ENCODE data around the gene MAN2C1. TPM values are rescaled to one million over a fixed set of nuclear protein-coding genes. Genes with fewer than 3 reads are reported as not detected.

Gene MAN2C1
- total RNA-seq, 1 donor from 2014 or later: 80.8 TPM

DNA sequence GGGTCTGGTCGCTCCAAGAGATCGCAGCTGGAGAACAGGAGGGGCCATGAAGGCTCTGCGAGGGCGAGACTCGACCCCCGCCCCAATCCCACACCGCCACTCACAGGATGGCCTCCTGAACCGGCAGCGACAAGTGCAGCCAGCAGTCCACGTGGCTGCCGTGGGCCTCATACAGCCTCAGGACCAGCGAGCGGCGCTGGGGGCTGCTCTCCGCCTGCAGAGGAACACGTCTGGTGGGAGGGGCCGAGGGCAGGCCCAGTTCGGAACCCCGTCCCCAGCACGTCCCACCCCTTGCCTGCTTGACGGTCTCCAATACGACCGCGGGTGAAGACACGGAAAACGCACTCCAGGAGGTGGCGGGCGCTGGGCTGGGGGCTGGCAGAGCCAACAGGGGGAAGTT is 12.4 kb downstream of the MAN2C1 start:
- H2AFZ ChIP-seq (ENCODE audit: low read depth, low read length): no peak overlapping the region
- Mint-ChIP-seq H3K27me3 (ENCODE audit: low read depth, unreplicated experiment) (no peaks in the 10 kb centered on the region), H3K36me3 (ENCODE audit: low read depth, unreplicated experiment) (peaks cover 6% of the 10 kb centered on the region), H3K9me3 (ENCODE audit: unreplicated experiment) (no peaks in the 10 kb centered on the region), H3K4me3 (ENCODE audit: unreplicated experiment) (no peak overlapping the region), H3K4me1 (ENCODE audit: low read depth, unreplicated experiment) (peaks cover 3% of the 10 kb centered on the region), H3K27ac (ENCODE audit: unreplicated experiment) (no peak overlapping the region)
- no peak for DNase-seq (ENCODE audit: low read depth)
- H3K4me3 ChIP-seq (ENCODE audit: insufficient read depth, low read depth, low read length): no peak overlapping the region
- H3K9ac ChIP-seq (ENCODE audit: low read length): no peak overlapping the region
- no peaks in the 10 kb centered on the region for H3K27me3 ChIP-seq (ENCODE audit: insufficient read depth, low read length)
- no peaks in the 10 kb centered on the region for H3K4me1 ChIP-seq (ENCODE audit: insufficient read depth, low read length)
- H3K36me3 ChIP-seq (ENCODE audit: insufficient read depth, low read length): peaks cover 6% of the 10 kb centered on the region
- no peaks in the 10 kb centered on the region for H3K9me3 ChIP-seq (ENCODE audit: insufficient read depth, low read depth, low read length)
- no peak overlapping the region for H3K4me2 ChIP-seq (ENCODE audit: low read length)
- no peaks in the 10 kb centered on the region for H3K79me2 ChIP-seq (ENCODE audit: insufficient read depth, low read length)
- peaks cover 5% of the 10 kb centered on the region for H4K20me1 ChIP-seq (ENCODE audit: insufficient read depth, low read length)
- TF ChIP-seq EZH2 (IDR thresholded peaks at IDR 0.05; ENCODE audit: insufficient read depth, low read length): no peak
- TF ChIP-seq, protein P1, sequence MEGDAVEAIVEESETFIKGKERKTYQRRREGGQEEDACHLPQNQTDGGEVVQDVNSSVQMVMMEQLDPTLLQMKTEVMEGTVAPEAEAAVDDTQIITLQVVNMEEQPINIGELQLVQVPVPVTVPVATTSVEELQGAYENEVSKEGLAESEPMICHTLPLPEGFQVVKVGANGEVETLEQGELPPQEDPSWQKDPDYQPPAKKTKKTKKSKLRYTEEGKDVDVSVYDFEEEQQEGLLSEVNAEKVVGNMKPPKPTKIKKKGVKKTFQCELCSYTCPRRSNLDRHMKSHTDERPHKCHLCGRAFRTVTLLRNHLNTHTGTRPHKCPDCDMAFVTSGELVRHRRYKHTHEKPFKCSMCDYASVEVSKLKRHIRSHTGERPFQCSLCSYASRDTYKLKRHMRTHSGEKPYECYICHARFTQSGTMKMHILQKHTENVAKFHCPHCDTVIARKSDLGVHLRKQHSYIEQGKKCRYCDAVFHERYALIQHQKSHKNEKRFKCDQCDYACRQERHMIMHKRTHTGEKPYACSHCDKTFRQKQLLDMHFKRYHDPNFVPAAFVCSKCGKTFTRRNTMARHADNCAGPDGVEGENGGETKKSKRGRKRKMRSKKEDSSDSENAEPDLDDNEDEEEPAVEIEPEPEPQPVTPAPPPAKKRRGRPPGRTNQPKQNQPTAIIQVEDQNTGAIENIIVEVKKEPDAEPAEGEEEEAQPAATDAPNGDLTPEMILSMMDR (IDR thresholded peaks at IDR 0.05; ENCODE audit: insufficient read depth, low read depth, low read length): no peak
- FAIRE-seq: no peak
- no peak overlapping the region for H3K27ac ChIP-seq (ENCODE audit: low read depth, low read length)

DNA sequence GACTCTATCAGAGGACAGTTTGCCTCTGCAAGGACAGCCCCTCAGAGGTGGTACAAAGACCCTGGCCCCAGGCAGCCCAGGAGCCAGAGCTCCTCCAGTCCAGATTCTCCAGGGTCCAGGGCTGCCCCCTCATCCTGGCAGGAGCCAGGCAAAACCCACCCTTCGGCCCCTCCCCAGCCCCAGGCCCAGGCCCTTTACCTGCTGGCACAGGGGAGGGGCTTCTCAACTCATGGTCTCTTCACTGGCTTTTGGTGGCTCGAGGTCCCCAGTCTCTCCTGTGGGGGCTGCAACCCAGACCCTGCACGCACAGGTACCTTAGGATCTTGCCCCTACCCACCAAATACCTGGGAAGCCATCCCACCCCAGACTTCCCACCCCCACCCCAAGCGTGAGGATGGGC is 13.0 kb downstream of the MAN2C1 start:
- Mint-ChIP-seq H3K27me3 (ENCODE audit: low read depth, unreplicated experiment) (no peaks in the 10 kb centered on the region), H3K9me3 (ENCODE audit: unreplicated experiment) (no peaks in the 10 kb centered on the region), H3K4me1 (ENCODE audit: low read depth, unreplicated experiment) (peaks cover 2% of the 10 kb centered on the region), H3K4me3 (ENCODE audit: unreplicated experiment) (no peak overlapping the region), H3K27ac (ENCODE audit: unreplicated experiment) (no peak overlapping the region), H3K36me3 (ENCODE audit: low read depth, unreplicated experiment) (peaks cover 8% of the 10 kb centered on the region)
- Histone ChIP-seq H3K9me3 (ENCODE audit: insufficient read depth, low read depth, low read length) (no peaks in the 10 kb centered on the region), H3K36me3 (ENCODE audit: insufficient read depth, low read length) (peaks cover 6% of the 10 kb centered on the region), H3K4me3 (ENCODE audit: insufficient read depth, low read depth, low read length) (no peak overlapping the region), H3K79me2 (ENCODE audit: insufficient read depth, low read length) (no peaks in the 10 kb centered on the region), H3K27me3 (ENCODE audit: insufficient read depth, low read length) (no peaks in the 10 kb centered on the region), H4K20me1 (ENCODE audit: insufficient read depth, low read length) (peaks cover 2% of the 10 kb centered on the region), H3K4me1 (ENCODE audit: insufficient read depth, low read length) (no peaks in the 10 kb centered on the region), H3K4me2 (ENCODE audit: low read length) (no peak overlapping the region), H3K9ac (ENCODE audit: low read length) (no peak overlapping the region), H3K27ac (ENCODE audit: low read depth, low read length) (no peak overlapping the region), H2AFZ (ENCODE audit: low read depth, low read length) (no peak overlapping the region)
- TF ChIP-seq EZH2 (IDR thresholded peaks at IDR 0.05; ENCODE audit: insufficient read depth, low read length): no peak
- TF ChIP-seq, protein P1 (IDR thresholded peaks at IDR 0.05; ENCODE audit: insufficient read depth, low read depth, low read length): no peak
- DNase-seq (ENCODE audit: low read depth) (no peak), FAIRE-seq (no peak)

DNA sequence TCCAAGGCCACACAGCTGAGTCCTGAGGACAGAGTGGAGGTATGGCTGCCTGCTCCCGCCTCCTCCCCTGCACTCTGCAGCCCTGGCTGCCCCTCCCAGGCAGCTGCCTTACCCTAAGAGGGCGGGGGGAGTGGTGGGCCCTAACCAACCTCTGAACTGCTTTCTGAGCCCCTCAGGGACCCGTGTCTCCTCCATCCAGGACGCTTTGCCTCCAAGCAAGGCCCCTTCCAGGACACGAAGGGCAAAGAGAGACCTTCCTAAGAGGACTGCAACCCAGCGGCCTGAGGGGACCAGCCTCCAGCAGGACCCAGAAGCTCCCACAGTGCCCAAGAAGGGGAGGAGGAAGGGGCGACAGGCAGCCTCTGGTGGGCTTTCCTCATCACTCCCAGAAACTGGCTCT is 14.0 kb downstream of the MAN2C1 start:
- no peaks in the 10 kb centered on the region for H3K79me2 ChIP-seq (ENCODE audit: insufficient read depth, low read length)
- peaks cover 8% of the 10 kb centered on the region for H3K36me3 Mint-ChIP-seq (ENCODE audit: low read depth, unreplicated experiment)
- H3K4me3 ChIP-seq (ENCODE audit: insufficient read depth, low read depth, low read length): no peak overlapping the region
- no peak overlapping the region for H2AFZ ChIP-seq (ENCODE audit: low read depth, low read length)
- no peaks in the 10 kb centered on the region for H3K9me3 Mint-ChIP-seq (ENCODE audit: unreplicated experiment)
- no peaks in the 10 kb centered on the region for H4K20me1 ChIP-seq (ENCODE audit: insufficient read depth, low read length)
- no peaks in the 10 kb centered on the region for H3K4me1 ChIP-seq (ENCODE audit: insufficient read depth, low read length)
- no peak overlapping the region for H3K4me3 Mint-ChIP-seq (ENCODE audit: unreplicated experiment)
- FAIRE-seq (no peak), DNase-seq (ENCODE audit: low read depth) (no peak)
- H3K4me1 Mint-ChIP-seq (ENCODE audit: low read depth, unreplicated experiment): no peaks in the 10 kb centered on the region
- H3K27ac ChIP-seq (ENCODE audit: low read depth, low read length): no peak overlapping the region
- H3K9me3 ChIP-seq (ENCODE audit: insufficient read depth, low read depth, low read length): peaks cover 2% of the 10 kb centered on the region
- H3K4me2 ChIP-seq (ENCODE audit: low read length): no peak overlapping the region
- H3K27me3 ChIP-seq (ENCODE audit: insufficient read depth, low read length): peaks cover 4% of the 10 kb centered on the region
- H3K36me3 ChIP-seq (ENCODE audit: insufficient read depth, low read length): peaks cover 6% of the 10 kb centered on the region
- TF ChIP-seq EZH2 (IDR thresholded peaks at IDR 0.05; ENCODE audit: insufficient read depth, low read length): no peak
- TF ChIP-seq, protein P1 (IDR thresholded peaks at IDR 0.05; ENCODE audit: insufficient read depth, low read depth, low read length): no peak
- no peaks in the 10 kb centered on the region for H3K27me3 Mint-ChIP-seq (ENCODE audit: low read depth, unreplicated experiment)
- H3K27ac Mint-ChIP-seq (ENCODE audit: unreplicated experiment): no peak overlapping the region
- no peak overlapping the region for H3K9ac ChIP-seq (ENCODE audit: low read length)
